GM19372 (cell line): ENCODE results near the gene OR2H2.

Experiments used
- ATAC-seq: cut with Tn5 transposase; IDR thresholded peaks from one replicate; pipeline ENCODE4 v1.9.1; 2021; ENCODE audit warnings: mild to moderate bottlenecking, low read depth, moderate library complexity; ENCODE audit not compliant: unreplicated experiment

OR2H2 gene

DNA sequence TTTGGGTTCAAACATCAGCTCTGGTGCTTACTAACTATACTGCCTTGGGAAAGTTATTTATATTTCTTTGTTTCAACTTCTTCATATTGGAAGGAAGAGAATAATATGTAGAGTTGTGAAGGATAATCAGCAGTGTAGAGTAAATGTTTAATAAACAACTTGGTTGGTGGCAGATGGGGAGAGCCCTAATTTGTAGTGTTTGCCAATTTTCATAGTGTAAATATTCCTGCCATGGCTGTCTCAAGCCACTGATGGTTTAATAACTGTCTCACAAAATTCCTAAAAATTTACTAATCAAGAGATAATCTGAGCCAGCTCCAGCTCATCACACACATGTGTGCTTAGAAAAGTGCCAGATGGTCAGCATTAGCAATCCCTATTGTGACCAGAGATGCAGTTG lies at the start of gene OR2H2:
Gene OR2H2, plus strand, starts transcription at position 301 of the 400 bp plus-strand sequence. CDS start 2,824 bp downstream, outside the sequence.
- ATAC-seq = no peak

DNA sequence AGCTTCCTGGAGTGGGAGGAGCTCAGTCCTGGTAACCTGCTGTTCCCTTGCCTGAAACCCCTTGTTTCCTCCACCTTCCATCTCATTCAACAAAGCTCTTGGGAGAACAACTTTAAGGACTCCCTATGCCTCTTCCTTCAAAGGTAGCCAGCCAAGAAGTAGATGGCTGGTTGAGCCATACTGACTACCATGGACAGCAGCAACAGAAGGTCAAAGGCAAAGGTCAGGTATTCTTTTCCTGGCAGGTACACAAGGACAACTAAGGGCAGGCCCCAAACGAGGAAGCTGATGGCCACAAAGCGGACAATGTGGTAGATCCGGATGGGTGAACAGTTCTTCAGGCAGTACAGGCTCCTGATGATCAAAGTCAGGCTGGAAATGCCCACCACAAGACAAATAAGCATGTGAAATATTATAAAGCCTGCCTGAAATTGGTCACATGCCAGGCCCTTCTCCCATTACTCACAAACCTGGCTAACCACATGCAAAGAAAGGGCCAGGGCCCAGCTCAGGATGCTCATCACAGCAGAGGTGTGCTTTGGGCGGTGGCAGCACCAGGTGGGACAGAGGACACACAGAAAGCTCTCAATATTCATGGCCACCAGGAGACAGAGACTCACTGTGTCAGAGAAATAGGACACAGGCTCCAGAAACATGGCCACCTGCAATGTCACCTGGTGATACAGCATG lies 47.1 kb upstream of the OR2H2 start:
- ATAC-seq = no peak

DNA sequence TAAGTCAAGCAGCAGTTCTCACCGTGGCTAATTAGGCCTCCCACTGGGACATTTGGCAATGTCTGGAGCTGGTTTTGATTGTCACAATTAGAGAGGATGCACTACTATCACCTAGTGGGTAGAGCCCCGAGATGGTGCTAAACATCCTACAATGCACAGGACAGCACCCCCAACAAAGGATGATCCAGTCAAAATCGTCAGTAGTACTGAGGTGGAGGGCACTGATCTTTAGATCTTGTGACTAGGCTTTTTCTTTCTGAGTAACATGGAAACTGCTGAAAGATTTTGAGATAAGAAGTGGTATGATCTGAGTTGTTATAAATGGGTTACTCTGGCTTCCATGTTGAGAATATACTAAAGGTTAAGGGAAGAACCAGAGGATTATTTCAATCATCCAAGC lies 37.3 kb upstream of the OR2H2 start:
- ATAC-seq = no peak

DNA sequence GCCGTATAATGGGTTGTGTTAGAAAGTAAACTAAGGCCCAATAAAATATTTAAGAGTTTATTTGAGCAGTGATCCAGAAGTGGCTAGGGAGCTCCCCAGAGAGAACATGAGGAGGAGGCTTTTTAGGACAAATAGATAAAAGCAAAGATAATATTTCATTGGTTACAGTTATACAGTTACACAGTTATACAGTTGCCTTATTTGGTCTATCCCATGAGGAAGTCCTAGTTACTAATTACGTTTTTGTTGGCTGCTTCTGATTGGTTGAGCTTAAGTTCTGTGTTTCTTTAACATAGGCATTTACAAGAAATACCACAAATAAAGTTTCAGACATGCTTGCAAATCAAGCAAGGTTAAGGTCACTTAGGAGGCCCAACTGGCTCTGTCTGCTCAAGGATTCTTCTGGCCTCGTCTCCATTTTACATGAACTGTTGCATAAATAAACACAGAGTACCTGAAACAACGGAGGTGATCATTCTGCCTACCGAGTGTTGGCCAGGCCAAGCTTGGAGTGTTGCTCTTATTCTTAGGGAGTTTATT lies 32.3 kb upstream of the OR2H2 start:
- peak; percentile 80 for ATAC-seq

DNA sequence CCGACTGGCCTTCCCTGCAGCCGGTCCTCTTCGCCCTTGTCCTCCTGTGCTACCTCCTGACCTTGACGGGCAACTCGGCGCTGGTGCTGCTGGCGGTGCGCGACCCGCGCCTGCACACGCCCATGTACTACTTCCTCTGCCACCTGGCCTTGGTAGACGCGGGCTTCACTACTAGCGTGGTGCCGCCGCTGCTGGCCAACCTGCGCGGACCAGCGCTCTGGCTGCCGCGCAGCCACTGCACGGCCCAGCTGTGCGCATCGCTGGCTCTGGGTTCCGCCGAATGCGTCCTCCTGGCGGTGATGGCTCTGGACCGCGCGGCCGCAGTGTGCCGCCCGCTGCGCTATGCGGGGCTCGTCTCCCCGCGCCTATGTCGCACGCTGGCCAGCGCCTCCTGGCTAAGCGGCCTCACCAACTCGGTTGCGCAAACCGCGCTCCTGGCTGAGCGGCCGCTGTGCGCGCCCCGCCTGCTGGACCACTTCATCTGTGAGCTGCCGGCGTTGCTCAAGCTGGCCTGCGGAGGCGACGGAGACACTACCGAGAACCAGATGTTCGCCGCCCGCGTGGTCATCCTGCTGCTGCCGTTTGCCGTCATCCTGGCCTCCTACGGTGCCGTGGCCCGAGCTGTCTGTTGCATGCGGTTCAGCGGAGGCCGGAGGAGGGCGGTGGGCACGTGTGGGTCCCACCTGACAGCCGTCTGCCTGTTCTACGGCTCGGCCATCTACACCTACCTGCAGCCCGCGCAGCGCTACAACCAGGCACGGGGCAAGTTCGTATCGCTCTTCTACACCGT lies 31.5 kb upstream of the OR2H2 start:
- no peak for ATAC-seq

DNA sequence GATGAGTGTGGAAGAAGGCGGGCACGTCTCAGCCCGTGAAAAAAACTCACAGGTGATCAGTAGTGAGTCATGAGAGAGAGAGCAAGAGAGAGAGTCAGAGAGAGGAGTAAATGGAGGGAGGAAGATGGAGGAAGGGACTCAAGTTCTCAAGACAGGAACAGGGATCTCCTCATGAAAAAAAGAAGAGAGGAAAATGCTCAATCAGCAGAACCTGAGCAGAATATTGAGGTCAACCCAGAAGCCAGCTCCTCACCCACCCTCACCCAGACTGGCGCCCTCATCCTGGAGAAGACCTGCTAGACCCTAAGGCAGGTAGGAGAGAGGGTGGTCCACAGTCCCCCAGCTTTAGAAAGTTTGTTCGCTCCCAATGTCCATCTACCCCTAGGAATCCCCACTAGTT lies 30.2 kb upstream of the OR2H2 start:
- ATAC-seq = no peak

DNA sequence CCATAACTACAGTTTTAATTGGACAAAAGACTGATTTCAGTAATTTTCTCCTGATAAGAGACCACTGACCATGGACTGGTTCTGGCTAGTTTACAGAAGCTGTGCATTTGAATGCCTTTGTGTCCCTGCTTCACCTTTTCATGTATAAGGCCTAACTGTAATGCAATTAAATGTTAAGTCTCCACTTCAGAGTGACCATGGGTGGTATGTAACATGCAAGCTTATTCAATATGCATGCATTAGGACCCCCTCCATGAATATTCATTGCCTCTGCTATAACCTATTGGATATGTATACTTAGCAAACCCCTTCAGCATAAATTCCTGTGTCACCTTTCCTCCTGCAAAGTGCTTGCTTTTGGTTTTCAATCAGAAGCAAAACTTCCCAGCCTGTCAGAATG lies 27.6 kb upstream of the OR2H2 start:
- ATAC-seq = no peak

DNA sequence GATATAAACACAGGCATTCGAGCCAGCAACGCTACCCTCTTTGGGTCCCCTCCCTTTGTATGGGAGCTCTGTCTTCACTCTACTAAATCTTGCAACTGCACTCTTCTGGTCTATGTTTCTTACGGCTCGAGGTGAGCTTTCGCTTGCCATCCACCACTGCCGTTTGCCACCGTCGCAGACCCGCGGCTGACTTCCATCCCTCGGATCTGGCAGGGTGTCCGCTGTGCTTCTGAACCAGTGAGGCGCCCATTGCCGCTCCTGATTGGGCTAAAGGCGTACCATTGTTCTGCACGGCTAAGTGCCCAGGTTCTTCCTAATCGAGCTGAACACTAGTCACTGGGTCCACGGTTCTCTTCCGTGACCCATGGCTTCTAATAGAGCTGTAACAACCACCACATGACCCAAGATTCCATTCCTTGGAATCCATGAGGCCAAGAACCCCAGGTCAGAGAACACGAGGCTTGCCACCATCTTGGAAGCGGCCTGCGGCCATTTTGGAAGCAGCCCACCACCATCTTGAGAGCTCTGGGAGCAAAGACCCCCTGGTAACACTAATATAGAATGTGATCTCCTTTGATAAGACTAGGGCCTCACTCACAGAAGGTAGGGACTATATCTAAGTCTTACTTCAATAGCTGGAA lies 26.4 kb upstream of the OR2H2 start:
- no peak for ATAC-seq

DNA sequence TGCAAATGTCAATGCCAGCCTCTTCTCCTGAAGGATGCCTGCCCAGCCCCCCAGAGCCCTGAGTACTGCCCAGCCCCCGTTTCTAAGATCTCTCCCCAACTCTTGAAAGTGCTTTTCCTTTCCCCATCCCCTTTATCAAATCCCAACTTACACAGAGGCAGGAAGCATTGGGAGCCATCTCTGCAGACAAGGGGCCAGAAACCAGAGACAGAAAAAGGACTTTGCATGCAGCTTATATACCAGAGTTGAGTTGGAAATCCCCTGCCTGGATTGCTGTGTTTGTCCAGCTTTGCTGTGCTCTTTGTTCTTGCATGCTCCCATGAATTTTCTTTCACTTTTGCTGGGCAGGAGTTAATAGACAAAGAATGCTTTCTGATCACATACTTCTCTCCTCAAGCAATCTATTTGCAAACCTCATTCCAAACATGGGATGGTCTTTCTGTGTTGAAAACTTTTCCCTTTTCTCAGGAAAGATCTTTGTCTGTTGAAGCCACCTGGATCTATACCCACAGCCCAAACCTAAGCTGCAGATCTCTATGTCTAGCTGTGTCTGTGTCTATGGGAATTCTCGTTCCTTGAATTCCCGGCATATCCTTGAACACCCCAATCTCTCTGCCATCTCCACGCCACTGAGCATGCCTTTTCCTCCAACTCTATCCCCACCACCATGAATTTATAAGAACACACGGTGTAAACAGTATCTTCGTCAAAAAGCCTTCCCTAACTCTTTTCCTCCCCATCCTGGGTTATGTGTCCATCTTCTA lies 25.2 kb upstream of the OR2H2 start, which contains the start of gene UBD:
Gene UBD, minus strand, starts transcription at position 209 of the 764 bp plus-strand sequence. Its CDS starts 31 bp downstream, at position 178.
- ATAC-seq = no peak

DNA sequence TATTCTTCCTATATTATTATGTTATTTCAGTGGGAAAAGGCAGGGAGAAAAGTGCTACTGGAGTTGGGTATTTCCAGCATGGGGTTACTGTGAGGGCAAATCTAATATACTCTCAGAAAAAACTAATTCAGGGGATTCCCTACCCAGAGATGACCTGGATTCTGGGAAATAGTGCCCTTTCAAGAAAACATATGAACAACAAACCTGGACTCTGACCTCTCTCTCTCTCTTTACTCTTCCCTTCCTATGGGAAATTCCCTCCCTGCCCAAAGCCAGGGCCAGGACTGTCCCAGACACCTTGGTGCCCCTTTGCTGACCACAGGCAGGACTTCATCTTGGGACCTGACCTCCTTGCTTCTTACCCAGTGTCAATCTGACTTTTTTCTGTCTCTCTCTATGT lies 23.8 kb upstream of the OR2H2 start:
- ATAC-seq = no peak

DNA sequence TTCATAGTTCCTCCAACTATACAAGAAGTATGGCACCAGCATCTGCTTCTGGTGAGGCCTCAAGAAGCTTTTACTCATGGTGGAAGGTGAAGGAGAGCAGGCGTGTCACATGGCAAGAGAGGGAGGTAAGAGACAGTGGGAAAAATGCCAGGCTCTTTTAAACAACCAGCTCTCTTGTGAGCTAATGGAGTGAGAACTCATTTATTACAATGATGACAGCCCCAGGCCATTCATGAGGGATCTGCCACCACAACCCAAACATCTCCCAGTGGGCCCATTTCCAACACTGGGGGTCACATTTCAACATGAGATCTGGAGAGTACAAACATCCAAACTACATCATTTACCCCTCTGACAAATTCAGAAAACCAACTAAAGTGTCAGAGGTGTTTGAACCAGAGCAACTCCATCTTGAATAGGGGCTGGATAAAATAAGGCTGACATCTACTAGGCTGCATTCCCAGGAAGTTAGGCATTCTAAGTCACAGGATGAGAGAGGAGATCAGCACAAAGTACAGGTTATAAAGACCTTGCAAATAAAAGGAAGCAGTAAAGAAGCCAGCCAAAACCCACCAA lies 23.2 kb upstream of the OR2H2 start:
- ATAC-seq = no peak

DNA sequence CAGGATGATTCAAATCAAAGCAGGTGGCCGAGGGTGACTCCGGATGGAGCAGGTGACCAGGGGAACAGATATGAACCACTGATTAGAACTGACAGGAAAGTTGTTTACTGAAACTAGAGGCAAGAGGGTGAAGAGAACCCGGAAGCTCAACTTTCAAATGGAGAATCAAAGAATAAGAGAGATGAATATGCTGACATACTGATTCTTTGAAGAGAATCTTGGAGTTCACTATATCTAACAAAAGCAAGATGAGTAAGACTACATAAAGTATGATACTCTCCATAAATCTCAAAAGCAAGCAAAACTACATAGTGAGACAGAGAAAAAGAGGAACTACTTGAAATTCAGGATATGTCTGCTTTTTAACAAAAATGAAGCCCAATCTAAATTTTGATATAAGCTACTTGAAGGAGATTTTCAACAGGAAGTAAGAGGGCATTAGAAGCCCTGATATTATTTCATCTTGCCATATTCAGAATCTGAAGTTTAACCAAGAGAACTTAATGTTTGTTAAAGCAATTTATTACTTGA lies 21.4 kb upstream of the OR2H2 start:
- no peak for ATAC-seq

DNA sequence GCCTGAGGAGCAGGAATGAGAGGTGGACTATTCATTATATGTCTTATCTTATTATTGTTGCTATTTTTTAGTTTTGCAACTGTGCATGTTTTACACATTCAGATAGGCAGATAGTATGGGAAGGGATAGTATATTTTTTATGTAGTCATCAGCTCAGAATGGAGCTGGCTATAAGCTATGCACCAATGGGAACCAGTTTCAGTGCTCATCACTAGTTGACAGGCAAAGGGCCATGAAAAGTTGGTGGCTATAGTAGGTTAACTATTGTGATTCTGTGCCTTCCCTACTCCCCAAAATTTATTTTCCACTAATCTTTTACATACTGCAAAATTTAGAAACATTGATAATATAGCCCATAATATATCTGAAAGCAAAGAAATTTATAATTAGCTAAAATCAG lies 20.0 kb upstream of the OR2H2 start:
- no peak for ATAC-seq

DNA sequence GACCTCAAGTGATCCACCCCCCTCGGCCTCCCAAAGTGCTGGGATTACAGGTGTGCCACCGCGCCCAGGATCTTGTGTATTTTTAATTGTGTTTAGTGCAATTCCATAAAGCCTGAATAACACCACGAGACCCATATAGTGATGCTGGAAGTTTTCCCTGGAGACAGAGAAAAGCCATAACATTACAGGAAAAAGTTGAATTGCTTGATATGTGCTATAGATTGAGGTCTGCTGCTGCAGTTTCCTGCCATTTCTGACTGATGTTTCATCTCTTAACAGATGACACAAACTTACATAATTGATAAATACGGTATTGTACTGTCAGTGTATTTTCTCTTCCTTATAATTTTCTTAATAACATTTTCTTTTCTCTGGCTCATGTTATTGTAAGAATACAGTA lies 18.1 kb upstream of the OR2H2 start:
- no peak for ATAC-seq

DNA sequence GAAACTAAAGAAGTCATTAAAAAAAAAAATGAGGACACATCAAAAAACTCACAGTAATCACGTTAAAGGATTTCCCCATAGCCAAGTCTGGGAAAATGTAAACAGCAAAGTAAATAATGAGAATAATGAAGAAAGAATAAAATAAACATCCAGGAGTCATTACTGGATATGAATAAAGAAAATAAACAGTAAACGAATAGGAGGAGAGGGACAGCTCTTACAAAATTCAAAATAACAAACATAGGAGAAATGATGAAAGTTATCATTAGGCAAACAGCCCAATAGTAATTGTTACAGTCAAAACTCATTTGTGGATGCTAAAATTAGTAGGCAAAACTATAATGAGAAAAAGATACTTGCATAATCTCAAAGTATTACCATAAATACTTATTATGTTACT lies 17.4 kb upstream of the OR2H2 start:
- no peak for ATAC-seq

DNA sequence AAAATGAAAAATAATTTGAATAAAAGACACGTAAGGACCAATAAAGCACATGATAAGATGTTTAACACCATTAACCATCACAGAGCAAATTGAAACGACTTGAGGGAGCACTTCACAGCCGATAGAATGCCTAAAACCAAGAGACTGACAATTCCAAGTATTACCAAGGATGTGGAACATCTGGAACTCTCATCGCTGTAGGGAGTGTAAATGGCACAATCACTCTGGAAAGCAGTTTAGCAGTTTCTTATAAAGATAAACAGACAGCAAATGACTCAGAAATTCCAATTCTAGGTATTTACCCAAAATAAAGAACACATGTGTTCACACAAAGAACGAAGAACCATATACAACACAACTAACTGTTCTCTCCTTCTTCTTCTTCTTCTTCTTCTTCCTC lies 16.9 kb upstream of the OR2H2 start:
- no peak for ATAC-seq

DNA sequence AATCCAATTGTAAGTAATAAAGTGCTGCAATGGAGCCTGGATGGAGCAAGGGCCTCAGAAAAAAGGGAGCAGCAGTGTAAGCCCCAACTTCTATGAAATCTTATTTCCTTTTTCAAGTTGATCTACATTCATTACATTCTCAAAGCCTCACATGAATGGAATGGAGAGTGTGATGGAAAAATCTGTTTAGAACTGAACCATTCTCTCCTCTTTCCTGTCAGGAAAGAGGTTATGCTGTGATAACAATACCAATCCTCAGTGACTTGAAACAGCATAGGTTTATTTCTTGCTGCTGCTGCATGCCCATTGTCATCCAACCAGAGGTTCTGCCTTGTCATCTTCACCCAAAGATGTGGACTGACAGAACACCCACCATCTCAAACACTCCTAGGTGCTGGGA lies 8.9 kb upstream of the OR2H2 start:
- no peak for ATAC-seq

DNA sequence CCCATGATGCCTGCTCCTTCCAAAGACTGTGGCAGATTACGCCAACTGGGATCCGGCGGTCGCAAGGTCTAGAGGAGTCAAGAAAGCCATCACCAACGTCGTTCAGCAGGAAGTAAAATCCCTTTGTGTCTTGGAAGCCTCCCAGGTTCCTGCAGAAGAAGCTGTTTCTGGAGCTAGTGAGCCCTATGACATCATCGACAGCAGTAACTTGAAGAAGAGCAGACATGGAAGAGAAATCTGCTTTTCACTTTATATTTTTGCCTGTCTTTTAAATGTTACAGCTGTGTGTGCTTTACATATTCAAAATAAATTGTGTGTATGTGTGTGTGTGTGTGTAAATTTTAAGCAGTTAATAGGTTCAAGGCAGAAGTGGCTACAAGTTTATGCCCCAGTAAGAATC lies 7.4 kb upstream of the OR2H2 start:
- ATAC-seq = no peak

DNA sequence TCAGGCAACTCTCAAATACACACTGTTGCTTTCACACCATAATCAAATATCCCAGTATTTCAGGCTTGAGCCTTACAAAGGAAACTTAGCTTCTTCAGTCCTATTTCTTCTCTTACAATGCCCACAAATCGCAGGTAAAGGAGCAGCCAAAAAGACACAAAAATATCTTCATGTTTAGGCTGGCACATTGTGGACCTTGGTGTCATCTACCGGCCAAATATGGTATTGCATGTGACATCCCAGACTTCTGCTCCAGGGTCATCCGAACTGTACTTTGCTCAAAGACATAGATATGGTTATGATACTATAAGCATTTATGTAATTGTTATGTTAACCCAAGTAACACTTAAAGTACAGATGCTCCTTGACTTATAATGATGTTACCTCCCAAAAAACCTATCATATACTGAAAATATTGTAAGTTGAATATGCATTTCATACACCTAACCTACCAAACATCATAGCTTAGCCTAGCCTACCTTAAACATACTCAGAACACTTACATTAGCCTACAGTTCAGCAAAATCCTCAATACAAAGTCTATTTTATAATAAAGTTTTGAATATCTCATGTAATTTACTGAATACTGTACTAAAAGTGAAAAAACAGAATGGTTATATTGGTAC lies 4.6 kb downstream of the OR2H2 start:
- no peak for ATAC-seq
